NB4 (cell line): ENCODE measurements around the gene MTHFD2L.

Experiments used
- CTCF ChIP-seq: IDR thresholded peaks from one replicate; pipeline ENCODE4 v1.5.1; 2012; ENCODE audit warnings: low read depth, low read length
- MAX ChIP-seq: IDR thresholded peaks from 2 replicates; pipeline ENCODE4 v1.6.1; 2011; ENCODE audit warnings: low read depth, low read length
- POLR2A ChIP-seq: IDR thresholded peaks from 2 replicates; pipeline ENCODE4 v1.6.1; 2011; ENCODE audit warnings: mild to moderate bottlenecking; ENCODE audit not compliant: insufficient read length; ENCODE audit errors: extremely low read depth

GRCh38 chr4:74262522-74262921 lies 104.6 kb downstream of the MTHFD2L start:
- TF ChIP-seq POLR2A (no peak), CTCF (no peak), MAX (no peak)
